DOHH2 (cell line): ENCODE measurements around the gene ADAMTS18.
"Not testable (repeated sequence)": the region's sequence is repeated elsewhere in the genome, so short reads cannot be mapped to it uniquely, and the experiment has no call there.

Experiments used
- H3F3A ChIP-seq: fragments of 200-600 bp; sonication (generic), shearing (Covaris generic); 2 replicates; pipeline ENCODE4 v1.6.0; 2016; ENCODE audit warnings: antibody characterized with exemption, mild to moderate bottlenecking; ENCODE audit not compliant: control insufficient read depth, insufficient read depth
- H3K27ac ChIP-seq: fragments of 200-600 bp; sonication (generic); 2 replicates; pipeline ENCODE4 v1.5.1; 2014; ENCODE audit warnings: low read depth, mild to moderate bottlenecking, low read length, moderate library complexity
- H3K27me3 ChIP-seq: fragments of 200-600 bp; sonication (generic); 2 replicates; pipeline ENCODE4 v1.6.1; 2014; ENCODE audit warnings: mild to moderate bottlenecking, low read length, mixed read lengths; ENCODE audit not compliant: control insufficient read depth
- H3K36me3 ChIP-seq: fragments of 200-600 bp; sonication (generic); 2 replicates; pipeline ENCODE4 v1.6.1; 2014; ENCODE audit warnings: mild to moderate bottlenecking, low read length, moderate library complexity, mixed read lengths; ENCODE audit not compliant: control insufficient read depth
- H3K4me1 ChIP-seq: fragments of 200-600 bp; sonication (generic); 2 replicates; pipeline ENCODE4 v1.6.1; 2014; ENCODE audit warnings: mild to moderate bottlenecking, low read length, mixed read lengths; ENCODE audit not compliant: control insufficient read depth
- H3K4me2 ChIP-seq: fragments of 200-600 bp; sonication (generic); 2 replicates; pipeline ENCODE4 v1.6.0; 2014; ENCODE audit warnings: mild to moderate bottlenecking, low read length, moderate library complexity
- H3K4me3 ChIP-seq: fragments of 200-600 bp; sonication (generic); 2 replicates; pipeline ENCODE4 v1.5.1; 2014; ENCODE audit warnings: mild to moderate bottlenecking, low read length, mixed read lengths
- H3K79me2 ChIP-seq: fragments of 200-600 bp; sonication (generic); 2 replicates; pipeline ENCODE4 v1.6.1; 2014; ENCODE audit warnings: mild to moderate bottlenecking, low read length, mixed read lengths; ENCODE audit not compliant: control insufficient read depth
- H3K9me2 ChIP-seq: fragments of 200-600 bp; sonication (generic); replicated peaks from 2 replicates; pipeline ENCODE4 v1.6.1; 2014; ENCODE audit warnings: mild to moderate bottlenecking, low read length, mixed read lengths; ENCODE audit not compliant: control insufficient read depth
- H3K9me3 ChIP-seq: fragments of 200-600 bp; sonication (generic); 2 replicates; pipeline ENCODE4 v1.6.1; 2014; ENCODE audit warnings: antibody characterized with exemption, low read length, mixed read lengths; ENCODE audit not compliant: control insufficient read depth, insufficient read depth
- H4K20me1 ChIP-seq: fragments of 200-600 bp; sonication (generic); 2 replicates; pipeline ENCODE4 v1.6.0; 2014; ENCODE audit warnings: low read depth, mild to moderate bottlenecking, antibody characterized with exemption, low read length, moderate library complexity; ENCODE audit not compliant: control insufficient read depth, insufficient read depth
- EZH2phosphoT487 ChIP-seq: fragments of 200-600 bp; sonication (generic); IDR thresholded peaks from 2 replicates; pipeline ENCODE4 v1.6.1; 2017; ENCODE audit warnings: borderline replicate concordance, mild to moderate bottlenecking, antibody characterized with exemption, low read length, moderate library complexity, mixed read lengths
- TF ChIP-seq, protein P1 (sequence below): fragments of 200-600 bp; sonication (generic); IDR thresholded peaks from one replicate; pipeline ENCODE4 v1.5.1; 2014; ENCODE audit warnings: antibody characterized with exemption, mild to moderate bottlenecking, low read depth, low read length; ENCODE audit not compliant: poor library complexity, severe bottlenecking

Gene ADAMTS18

DNA sequence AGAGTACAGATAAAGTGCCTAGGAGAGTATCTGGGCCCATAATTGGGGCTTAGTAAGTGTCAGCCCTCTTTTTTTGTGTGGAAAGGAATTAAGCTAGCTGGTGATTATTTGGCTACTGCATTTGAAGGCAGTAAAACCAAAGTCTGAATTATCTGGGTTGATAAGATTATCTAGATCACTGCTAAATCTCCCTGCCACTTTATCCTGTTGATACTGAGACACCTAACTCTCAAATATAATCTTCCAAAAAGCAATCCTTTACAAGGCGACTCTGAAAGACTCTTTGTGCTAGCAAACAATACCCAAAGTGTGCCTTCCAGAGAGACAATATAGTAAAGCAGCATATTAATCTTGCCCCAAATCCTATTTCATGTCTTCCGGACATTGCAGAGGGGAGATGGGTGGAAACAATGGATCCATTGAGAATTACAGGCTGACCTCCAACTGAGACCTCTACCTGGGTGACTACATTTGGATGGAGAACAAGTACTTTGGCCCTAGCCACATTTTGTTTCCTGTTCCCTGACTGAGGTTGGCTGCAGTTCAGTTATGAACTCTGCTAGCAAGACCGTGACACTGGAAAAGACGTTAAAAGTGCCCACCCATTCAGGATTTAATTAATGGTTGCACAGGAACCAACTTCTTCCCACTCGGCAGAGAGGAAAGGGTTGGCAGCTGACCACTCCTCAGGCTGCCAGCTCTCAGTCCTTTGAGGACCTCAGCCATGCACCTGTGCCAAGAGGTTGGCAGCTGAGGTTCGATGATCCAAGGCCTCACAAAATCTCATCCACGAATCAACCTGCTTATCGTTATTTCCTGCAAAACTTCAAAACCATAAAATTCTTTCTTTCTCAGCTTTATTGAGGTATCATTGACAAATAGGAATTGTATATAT lies 163.1 kb downstream of the ADAMTS18 start:
- Histone ChIP-seq H3F3A (no peaks in the 10 kb centered on the region), H4K20me1 (no peaks in the 10 kb centered on the region), H3K4me3 (no peak overlapping the region), H3K4me2 (no peak overlapping the region), H3K9me3 (no peaks in the 10 kb centered on the region), H3K27me3 (no peaks in the 10 kb centered on the region), H3K27ac (no peak overlapping the region), H3K36me3 (no peaks in the 10 kb centered on the region), H3K9me2 (no peaks in the 10 kb centered on the region), H3K79me2 (no peaks in the 10 kb centered on the region), H3K4me1 (no peaks in the 10 kb centered on the region)
- TF ChIP-seq, protein P1, sequence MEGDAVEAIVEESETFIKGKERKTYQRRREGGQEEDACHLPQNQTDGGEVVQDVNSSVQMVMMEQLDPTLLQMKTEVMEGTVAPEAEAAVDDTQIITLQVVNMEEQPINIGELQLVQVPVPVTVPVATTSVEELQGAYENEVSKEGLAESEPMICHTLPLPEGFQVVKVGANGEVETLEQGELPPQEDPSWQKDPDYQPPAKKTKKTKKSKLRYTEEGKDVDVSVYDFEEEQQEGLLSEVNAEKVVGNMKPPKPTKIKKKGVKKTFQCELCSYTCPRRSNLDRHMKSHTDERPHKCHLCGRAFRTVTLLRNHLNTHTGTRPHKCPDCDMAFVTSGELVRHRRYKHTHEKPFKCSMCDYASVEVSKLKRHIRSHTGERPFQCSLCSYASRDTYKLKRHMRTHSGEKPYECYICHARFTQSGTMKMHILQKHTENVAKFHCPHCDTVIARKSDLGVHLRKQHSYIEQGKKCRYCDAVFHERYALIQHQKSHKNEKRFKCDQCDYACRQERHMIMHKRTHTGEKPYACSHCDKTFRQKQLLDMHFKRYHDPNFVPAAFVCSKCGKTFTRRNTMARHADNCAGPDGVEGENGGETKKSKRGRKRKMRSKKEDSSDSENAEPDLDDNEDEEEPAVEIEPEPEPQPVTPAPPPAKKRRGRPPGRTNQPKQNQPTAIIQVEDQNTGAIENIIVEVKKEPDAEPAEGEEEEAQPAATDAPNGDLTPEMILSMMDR, result no peak
- TF ChIP-seq EZH2phosphoT487, result no peak

DNA sequence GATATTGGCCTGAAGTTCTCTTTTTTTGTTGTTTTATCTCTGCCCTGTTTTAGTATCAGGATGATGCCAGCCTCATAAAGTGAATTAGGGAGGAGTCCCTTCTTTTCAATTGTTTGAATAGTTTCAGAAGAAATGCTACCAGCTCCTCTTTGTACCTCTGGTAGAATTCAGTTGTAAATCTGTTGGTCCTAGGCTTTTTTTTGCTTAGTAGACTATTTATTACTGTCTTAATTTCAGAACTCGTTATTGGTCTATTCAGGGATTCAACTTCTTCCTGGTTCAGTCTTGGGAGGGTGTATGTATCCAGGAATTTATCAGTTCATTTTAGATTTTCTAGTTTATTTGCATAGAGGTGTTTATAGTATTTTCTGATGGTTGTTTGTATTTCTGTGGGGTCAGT lies 168.6 kb downstream of the ADAMTS18 start:
- not testable (repeated sequence) for H3K4me1 ChIP-seq, H3K79me2 ChIP-seq, H4K20me1 ChIP-seq, H3K4me3 ChIP-seq, H3K9me2 ChIP-seq, H3F3A ChIP-seq, H3K36me3 ChIP-seq, H3K27me3 ChIP-seq, H3K4me2 ChIP-seq, H3K27ac ChIP-seq, H3K9me3 ChIP-seq

DNA sequence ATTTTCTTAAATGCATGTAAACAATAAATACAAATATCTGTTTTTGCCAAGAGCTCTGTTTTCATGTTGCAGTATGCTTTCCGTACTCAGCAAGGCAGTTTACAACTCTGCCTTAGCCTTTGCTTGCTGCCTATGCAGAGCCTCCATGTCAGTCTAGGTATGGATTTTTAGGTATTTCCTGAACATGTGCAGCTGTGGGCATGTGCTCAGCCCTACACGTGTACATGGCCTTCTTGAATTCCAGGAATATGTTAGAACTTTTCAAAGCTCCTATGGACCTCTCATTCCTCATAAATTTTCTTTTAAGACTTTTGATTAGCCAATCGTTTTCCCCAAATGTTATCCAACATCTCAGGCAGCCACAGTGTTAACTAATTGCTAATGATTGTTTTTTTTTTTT lies 171.9 kb downstream of the ADAMTS18 start:
- Histone ChIP-seq H3K27me3 (no peaks in the 10 kb centered on the region), H3K27ac (no peak overlapping the region), H4K20me1 (no peaks in the 10 kb centered on the region), H3F3A (no peaks in the 10 kb centered on the region), H3K4me3 (no peak overlapping the region), H3K4me1 (no peaks in the 10 kb centered on the region), H3K79me2 (no peaks in the 10 kb centered on the region), H3K36me3 (no peaks in the 10 kb centered on the region), H3K9me2 (no peaks in the 10 kb centered on the region), H3K9me3 (no peaks in the 10 kb centered on the region), H3K4me2 (no peak overlapping the region)
- TF ChIP-seq EZH2phosphoT487, result no peak
- TF ChIP-seq, protein P1, result no peak

DNA sequence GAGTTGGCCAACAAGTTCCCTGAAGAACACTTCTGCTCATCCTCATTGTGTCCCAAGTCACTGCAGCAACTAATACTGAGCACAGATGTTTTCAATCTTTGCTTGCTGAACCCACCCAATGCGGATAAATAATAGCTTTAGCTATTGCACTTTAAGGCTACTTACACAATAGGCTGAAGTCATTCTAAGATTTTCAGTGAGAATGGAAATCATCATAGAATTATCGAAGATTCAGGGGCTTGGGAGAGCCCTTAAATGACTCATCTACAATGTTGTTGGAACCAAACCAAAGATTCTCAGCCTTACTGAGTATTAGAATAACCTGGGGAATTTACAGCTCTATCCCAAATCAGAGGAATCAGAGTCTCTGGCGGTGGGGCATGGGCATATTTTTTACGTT lies 184.4 kb downstream of the ADAMTS18 start:
- H3K4me2 ChIP-seq, result no peak overlapping the region
- H3K4me1 ChIP-seq, result no peaks in the 10 kb centered on the region
- no peaks in the 10 kb centered on the region; the same call in 1 of the 2 replicates for H3K27me3 ChIP-seq
- no peaks in the 10 kb centered on the region for H3K36me3 ChIP-seq
- no peak for TF ChIP-seq EZH2phosphoT487
- TF ChIP-seq, protein P1, result no peak
- H3F3A ChIP-seq, result no peaks in the 10 kb centered on the region
- no peak overlapping the region for H3K4me3 ChIP-seq
- no peaks in the 10 kb centered on the region for H4K20me1 ChIP-seq
- H3K9me2 ChIP-seq, result no peaks in the 10 kb centered on the region
- no peaks in the 10 kb centered on the region for H3K79me2 ChIP-seq
- no peak overlapping the region for H3K27ac ChIP-seq
- no peaks in the 10 kb centered on the region for H3K9me3 ChIP-seq
